ENCODE measurements around the gene STK36. TPM values are rescaled to one million over a fixed set of nuclear protein-coding genes. Genes with fewer than 3 reads are reported as not detected.

STK36 gene
- 14.4 and 22.9 TPM in 2 replicates for total RNA-seq (2014; rRNA removed; shearing (Covaris generic))

GRCh38 chr2:218671654-218672566 lies at the start of gene STK36, which contains the start of gene RNF25:
Gene STK36 (plus strand): TSS chr2:218672086. CDS start chr2:218672830, 744 bp downstream.
Gene RNF25 (minus strand): TSS chr2:218672002. CDS start chr2:218671970, 32 bp downstream.
- DNase-seq (ENCODE audit: low spot score), result peak; percentile 96
- in situ Hi-C loops (cut with HindIII; ENCODE audit: low sequenced_read_pairs), result no loop called here

- in situ Hi-C loops (cut with HindIII; ENCODE audit: low sequenced_read_pairs), result no loop called here
- DNase-seq (ENCODE audit: low spot score), result peak; percentile 30
These were observed 49.1 kb upstream of the STK36 start for GRCh38 chr2:218622606-218623365.

- DNase-seq (ENCODE audit: low spot score), result no peak
- in situ Hi-C loops (cut with HindIII; ENCODE audit: low sequenced_read_pairs), result no loop called here
These were observed 48.5 kb upstream of the STK36 start for GRCh38 chr2:218623366-218623705.

GRCh38 chr2:218626369-218626768 lies 45.5 kb upstream of the STK36 start:
- no peak for DNase-seq (ENCODE audit: low spot score)
- in situ Hi-C loops (cut with HindIII; ENCODE audit: low sequenced_read_pairs), result no loop called here

GRCh38 chr2:218627939-218628338 lies 43.9 kb upstream of the STK36 start:
- DNase-seq (ENCODE audit: low spot score), result no peak
- in situ Hi-C loops (cut with HindIII; ENCODE audit: low sequenced_read_pairs), result no loop called here

GRCh38 chr2:218631837-218632236 lies 40.0 kb upstream of the STK36 start:
- in situ Hi-C loops (cut with HindIII; ENCODE audit: low sequenced_read_pairs), result no loop called here
- DNase-seq (ENCODE audit: low spot score), result no peak

GRCh38 chr2:218635719-218636118 lies 36.2 kb upstream of the STK36 start:
- DNase-seq (ENCODE audit: low spot score), result no peak
- in situ Hi-C loops (cut with HindIII; ENCODE audit: low sequenced_read_pairs), result no loop called here

- in situ Hi-C loops (cut with HindIII; ENCODE audit: low sequenced_read_pairs), result no loop called here
- no peak for DNase-seq (ENCODE audit: low spot score)
These were observed 33.5 kb upstream of the STK36 start for GRCh38 chr2:218638372-218638771.

GRCh38 chr2:218642121-218642656 lies 29.7 kb upstream of the STK36 start:
- in situ Hi-C loops (cut with HindIII; ENCODE audit: low sequenced_read_pairs), result no loop called here
- DNase-seq (ENCODE audit: low spot score), result no peak

- in situ Hi-C loops (cut with HindIII; ENCODE audit: low sequenced_read_pairs), result no loop called here
- no peak for DNase-seq (ENCODE audit: low spot score)
These were observed 29.1 kb upstream of the STK36 start for GRCh38 chr2:218642786-218643185.

GRCh38 chr2:218643751-218644310 lies 28.1 kb upstream of the STK36 start:
- in situ Hi-C loops (cut with HindIII; ENCODE audit: low sequenced_read_pairs), result no loop called here
- no peak for DNase-seq (ENCODE audit: low spot score)

- no peak for DNase-seq (ENCODE audit: low spot score)
- in situ Hi-C loops (cut with HindIII; ENCODE audit: low sequenced_read_pairs), result no loop called here
These were observed 27.2 kb upstream of the STK36 start for GRCh38 chr2:218644721-218645120.

- in situ Hi-C loops (cut with HindIII; ENCODE audit: low sequenced_read_pairs), result no loop called here
- no peak for DNase-seq (ENCODE audit: low spot score)
These were observed 26.8 kb upstream of the STK36 start for GRCh38 chr2:218645126-218645525.

GRCh38 chr2:218648088-218648786 lies 23.6 kb upstream of the STK36 start:
- DNase-seq (ENCODE audit: low spot score), result peak; percentile 50
- in situ Hi-C loops (cut with HindIII; ENCODE audit: low sequenced_read_pairs), result no loop called here

GRCh38 chr2:218648787-218649100 lies 23.1 kb upstream of the STK36 start:
- in situ Hi-C loops (cut with HindIII; ENCODE audit: low sequenced_read_pairs), result no loop called here
- DNase-seq (ENCODE audit: low spot score), result no peak

GRCh38 chr2:218655751-218656150 lies 16.1 kb upstream of the STK36 start:
- in situ Hi-C loops (cut with HindIII; ENCODE audit: low sequenced_read_pairs), result loop anchor here (5.0 kb wide), 1 partner anchor 47 kb away; no protein-coding TSS in a partner anchor
- no peak for DNase-seq (ENCODE audit: low spot score)

- peak; percentile 47 for DNase-seq (ENCODE audit: low spot score)
- in situ Hi-C loops (cut with HindIII; ENCODE audit: low sequenced_read_pairs), result loop anchor here (5.0 kb wide), 1 partner anchor 44 kb away; no protein-coding TSS in a partner anchor
These were observed 13.1 kb upstream of the STK36 start for GRCh38 chr2:218658671-218659257.

GRCh38 chr2:218659258-218659987 lies 12.5 kb upstream of the STK36 start, which contains the start of the genes BCS1L and ZNF142:
Gene BCS1L (plus strand): TSS chr2:218659683. CDS start chr2:218660988, 1,305 bp downstream.
Gene ZNF142 (minus strand): TSS chr2:218659623. CDS start chr2:218656429, 3,194 bp downstream.
- DNase-seq (ENCODE audit: low spot score), result peak; percentile 97
- in situ Hi-C loops (cut with HindIII; ENCODE audit: low sequenced_read_pairs), result loop anchor here (5.0 kb wide), 1 partner anchor 43 kb away; no protein-coding TSS in a partner anchor
